ENCODE data around the gene UST. TPM values are rescaled to one million over a fixed set of nuclear protein-coding genes. Genes with fewer than 3 reads are reported as not detected.

The UST gene
- total and polyA plus RNA-seq, 7 donors = 0.79 to 2.6 (median 2.0) TPM

- Histone ChIP-seq H3K27ac (no peak overlapping the region), H3K9me3 (no peaks in the 10 kb centered on the region), H3K4me3 (no peak overlapping the region), H3K27me3 (ENCODE audit: insufficient read depth in 3 of 3, low read length in 2 of 3) (no peaks in the 10 kb centered on the region), H3K36me3 (ENCODE audit: insufficient read depth in 1 of 2, low read depth in 1 of 2) (no peaks in the 10 kb centered on the region), H3K4me1 (no peaks in the 10 kb centered on the region)
- 86 to 94% (median 89%) methylated on average over 1 of the region's 1 CpG for WGBS, 3 donors
- intact Hi-C loops (cut with DNase I) = no loop called here
- ATAC-seq (no peak), DNase-seq (no peak)
- no peak for TF ChIP-seq CTCF (IDR thresholded peaks at IDR 0.05)
Measured at GRCh38 chr6:149050160-149050559, 303.3 kb downstream of the UST start.

DNA sequence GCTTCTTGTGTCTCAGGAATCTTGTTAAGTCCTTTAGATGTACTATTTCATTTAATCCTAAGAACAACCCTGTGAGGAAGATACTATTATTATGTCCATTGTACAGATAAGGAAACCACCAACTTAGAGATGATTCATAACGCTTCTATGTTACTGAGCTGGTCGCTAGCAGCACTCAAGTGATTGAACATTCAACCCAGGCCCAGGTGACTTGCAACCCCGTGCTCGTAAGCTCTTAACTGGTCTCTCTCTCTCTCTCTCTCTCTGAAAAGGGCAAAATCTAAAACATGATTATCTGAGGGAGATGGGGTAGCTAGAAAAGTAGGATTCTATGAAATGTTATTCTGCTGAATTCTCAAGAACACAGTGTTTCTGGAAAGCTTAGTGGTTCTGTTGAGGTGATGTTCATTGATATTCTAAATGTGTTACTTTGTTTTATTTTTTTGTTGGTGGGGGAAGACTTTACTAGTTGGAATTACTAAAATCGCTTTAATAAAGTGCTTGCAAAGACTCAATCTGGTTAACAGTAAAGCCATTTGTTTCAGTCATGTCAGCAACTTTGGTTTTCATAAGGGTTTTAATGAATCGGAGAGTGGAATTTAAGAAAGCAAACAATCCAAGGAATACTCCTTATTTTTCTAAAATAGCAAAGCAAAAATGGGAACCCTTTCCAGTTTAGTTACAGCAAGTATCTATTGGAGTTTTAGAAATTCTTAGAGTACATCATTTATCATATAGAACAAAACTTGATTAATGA, 305.7 kb downstream of the UST start:
- Histone ChIP-seq H3K9me3 (no peaks in the 10 kb centered on the region), H3K27ac (no peak overlapping the region), H3K27me3 (ENCODE audit: insufficient read depth in 3 of 3, low read length in 2 of 3) (no peaks in the 10 kb centered on the region), H3K36me3 (ENCODE audit: insufficient read depth in 1 of 2, low read depth in 1 of 2) (no peaks in the 10 kb centered on the region), H3K4me1 (no peaks in the 10 kb centered on the region), H3K4me3 (no peak overlapping the region)
- 86 to 94% (median 88%) methylated on average over 6 of the region's 6 CpGs for WGBS, 3 donors
- intact Hi-C loops (cut with DNase I) = no loop called here
- ATAC-seq = no peak
- TF ChIP-seq CTCF (IDR thresholded peaks at IDR 0.05) = no peak
- no peak for DNase-seq

- no peaks in the 10 kb centered on the region for H3K36me3 ChIP-seq (ENCODE audit: insufficient read depth in 1 of 2, low read depth in 1 of 2)
- H3K4me1 ChIP-seq = no peaks in the 10 kb centered on the region
- no peak for DNase-seq
- intact Hi-C loops (cut with DNase I) = no loop called here
- H3K4me3 ChIP-seq = no peak overlapping the region
- WGBS, 3 donors = 55 to 73% (median 63%) methylated on average over 4 of the region's 4 CpGs
- ATAC-seq = no peak
- H3K9me3 ChIP-seq = no peaks in the 10 kb centered on the region
- no peaks in the 10 kb centered on the region for H3K27me3 ChIP-seq (ENCODE audit: insufficient read depth in 3 of 3, low read length in 2 of 3)
- H3K27ac ChIP-seq = no peak overlapping the region
- no peak for TF ChIP-seq CTCF (IDR thresholded peaks at IDR 0.05)
Measured at GRCh38 chr6:149053848-149054558, 307.2 kb downstream of the UST start.

DNA sequence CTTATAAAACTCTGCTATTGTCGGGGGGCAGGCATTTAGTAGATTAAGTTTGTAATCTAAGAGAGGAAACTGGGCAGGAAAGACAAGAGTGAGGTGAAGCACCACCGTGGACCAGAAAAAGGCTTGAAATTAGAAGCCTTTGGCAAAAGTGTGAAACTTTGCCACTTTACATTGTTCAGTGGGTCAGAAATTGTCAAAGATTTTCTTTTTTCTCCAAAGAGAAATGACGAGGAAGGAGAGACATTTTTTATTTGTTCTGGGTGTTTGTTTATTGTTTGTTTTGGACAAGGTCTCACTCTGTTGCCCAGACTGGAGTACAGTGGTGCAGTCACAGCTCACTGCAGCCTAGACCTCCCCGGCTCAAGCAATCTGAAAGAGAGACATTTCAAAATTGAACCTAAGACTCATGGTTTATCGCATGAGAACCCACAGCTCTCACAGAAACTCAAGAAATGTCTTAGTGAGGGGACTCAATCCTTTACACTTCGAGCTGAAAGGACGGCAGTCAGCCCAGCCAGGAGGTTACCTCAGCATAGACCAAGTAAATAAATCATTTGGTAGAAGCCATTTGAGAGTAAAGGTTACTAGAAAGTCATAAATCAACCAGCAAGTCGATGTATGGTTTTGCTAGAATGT, 307.8 kb downstream of the UST start:
- no peaks in the 10 kb centered on the region for H3K36me3 ChIP-seq (ENCODE audit: insufficient read depth in 1 of 2, low read depth in 1 of 2)
- H3K4me1 ChIP-seq = no peaks in the 10 kb centered on the region
- no peak for DNase-seq
- intact Hi-C loops (cut with DNase I) = no loop called here
- H3K9me3 ChIP-seq = no peaks in the 10 kb centered on the region
- TF ChIP-seq CTCF (IDR thresholded peaks at IDR 0.05) = no peak
- no peaks in the 10 kb centered on the region for H3K27me3 ChIP-seq (ENCODE audit: insufficient read depth in 3 of 3, low read length in 2 of 3)
- no peak overlapping the region for H3K4me3 ChIP-seq
- 71 to 76% (median 75%) methylated on average over 8 of the region's 8 CpGs for WGBS, 3 donors
- H3K27ac ChIP-seq = no peak overlapping the region
- no peak for ATAC-seq

All from psoas muscle (tissue), 8 donors.